BE2C (cell line): Measurements from ENCODE around the gene SYT13.

Experiments used
- DNase-seq: peaks from one replicate; pipeline ENCODE4 v3.0.0-alpha.2; 2020
- H3K27me3 ChIP-seq: fragments of 250-450 bp; sonication (Bioruptor Pico); 2 replicates; pipeline ENCODE4 v1.5.1; 2020; ENCODE audit warnings: mild to moderate bottlenecking
- H3K36me3 ChIP-seq: fragments of 250-450 bp; sonication (Bioruptor Pico); 2 replicates; pipeline ENCODE4 v1.5.1; 2020; ENCODE audit warnings: mild to moderate bottlenecking
- H3K4me1 ChIP-seq: fragments of 250-450 bp; sonication (Bioruptor Pico); 2 replicates; pipeline ENCODE4 v1.5.1; 2020
- H3K4me3 ChIP-seq: 2 replicates; pipeline ENCODE4 v1.5.1; 2011; ENCODE audit warnings: low read depth, low read length
- H3K9me3 ChIP-seq: fragments of 250-450 bp; sonication (Bioruptor Pico); 2 replicates; pipeline ENCODE4 v1.5.1; 2020
- TF ChIP-seq, protein P1 (sequence below): IDR thresholded peaks from 2 replicates; pipeline ENCODE4 v1.5.1; 2012; ENCODE audit warnings: mild to moderate bottlenecking, low read depth, low read length

The SYT13 gene

DNA sequence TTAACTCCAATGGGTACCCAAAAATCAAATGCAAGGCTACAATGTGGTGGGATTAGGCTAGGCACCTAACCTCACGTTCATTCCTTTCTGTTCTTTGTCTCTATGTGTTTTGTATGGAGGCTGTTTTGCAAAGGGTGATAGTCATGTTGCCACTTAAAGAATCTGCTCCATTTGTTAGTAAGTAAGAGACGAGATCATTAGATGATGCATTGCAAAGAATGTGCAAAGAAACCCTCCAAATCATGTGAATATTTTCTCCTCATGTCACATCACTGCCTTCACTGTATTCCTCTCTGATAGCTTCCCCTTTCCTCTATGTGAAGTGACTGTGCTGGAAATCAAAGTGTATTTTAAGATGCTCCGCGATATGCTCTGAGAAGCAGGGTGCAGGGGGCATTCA, 11.9 kb downstream of the SYT13 start:
- Histone ChIP-seq H3K27me3 (no peaks in the 10 kb centered on the region), H3K4me3 (no peak overlapping the region), H3K9me3 (no peaks in the 10 kb centered on the region), H3K4me1 (no peaks in the 10 kb centered on the region), H3K36me3 (no peaks in the 10 kb centered on the region)
- TF ChIP-seq, protein P1, sequence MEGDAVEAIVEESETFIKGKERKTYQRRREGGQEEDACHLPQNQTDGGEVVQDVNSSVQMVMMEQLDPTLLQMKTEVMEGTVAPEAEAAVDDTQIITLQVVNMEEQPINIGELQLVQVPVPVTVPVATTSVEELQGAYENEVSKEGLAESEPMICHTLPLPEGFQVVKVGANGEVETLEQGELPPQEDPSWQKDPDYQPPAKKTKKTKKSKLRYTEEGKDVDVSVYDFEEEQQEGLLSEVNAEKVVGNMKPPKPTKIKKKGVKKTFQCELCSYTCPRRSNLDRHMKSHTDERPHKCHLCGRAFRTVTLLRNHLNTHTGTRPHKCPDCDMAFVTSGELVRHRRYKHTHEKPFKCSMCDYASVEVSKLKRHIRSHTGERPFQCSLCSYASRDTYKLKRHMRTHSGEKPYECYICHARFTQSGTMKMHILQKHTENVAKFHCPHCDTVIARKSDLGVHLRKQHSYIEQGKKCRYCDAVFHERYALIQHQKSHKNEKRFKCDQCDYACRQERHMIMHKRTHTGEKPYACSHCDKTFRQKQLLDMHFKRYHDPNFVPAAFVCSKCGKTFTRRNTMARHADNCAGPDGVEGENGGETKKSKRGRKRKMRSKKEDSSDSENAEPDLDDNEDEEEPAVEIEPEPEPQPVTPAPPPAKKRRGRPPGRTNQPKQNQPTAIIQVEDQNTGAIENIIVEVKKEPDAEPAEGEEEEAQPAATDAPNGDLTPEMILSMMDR, result no peak
- no peak for DNase-seq

DNA sequence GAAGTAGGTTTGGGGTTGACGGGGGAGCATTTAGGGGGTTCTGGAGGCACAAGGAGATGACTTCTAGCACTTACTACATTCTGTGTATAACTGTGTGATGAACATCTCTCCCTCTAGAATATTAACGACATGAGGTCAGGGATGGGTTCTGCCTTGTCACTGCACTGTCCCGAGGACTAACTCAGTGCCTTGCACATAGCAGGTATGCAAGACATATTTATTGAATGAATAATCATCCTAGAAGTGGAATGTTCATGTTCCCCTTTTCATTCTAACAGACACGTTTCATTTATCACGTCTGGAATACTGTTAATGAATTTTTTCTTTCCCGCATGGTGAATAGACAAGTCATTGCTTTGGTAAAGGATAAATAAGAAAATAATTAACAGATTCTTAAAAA, 12.6 kb downstream of the SYT13 start:
- TF ChIP-seq, protein P1, result no peak
- Histone ChIP-seq H3K4me1 (no peaks in the 10 kb centered on the region), H3K36me3 (no peaks in the 10 kb centered on the region), H3K4me3 (no peak overlapping the region), H3K27me3 (no peaks in the 10 kb centered on the region), H3K9me3 (no peaks in the 10 kb centered on the region)
- DNase-seq, result no peak

DNA sequence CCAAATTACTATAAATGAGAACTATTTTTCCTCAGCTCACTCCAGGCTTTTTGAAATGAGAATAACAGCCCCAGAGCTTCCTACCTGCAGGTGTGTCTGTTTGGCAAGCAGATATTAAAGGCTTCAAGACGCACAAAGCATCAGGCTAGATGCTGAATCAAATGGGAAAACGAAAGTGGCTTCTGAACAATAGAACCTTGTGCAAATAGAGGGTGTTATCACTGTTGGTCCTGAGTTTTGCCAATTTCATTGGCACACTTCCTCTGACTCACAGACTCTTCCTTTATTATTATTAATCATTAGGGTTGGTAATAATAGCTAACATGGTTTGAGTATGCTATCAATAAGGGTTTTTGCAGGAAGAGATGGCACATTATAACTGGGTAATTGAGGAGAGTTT, 13.4 kb downstream of the SYT13 start:
- TF ChIP-seq, protein P1, result no peak

DNA sequence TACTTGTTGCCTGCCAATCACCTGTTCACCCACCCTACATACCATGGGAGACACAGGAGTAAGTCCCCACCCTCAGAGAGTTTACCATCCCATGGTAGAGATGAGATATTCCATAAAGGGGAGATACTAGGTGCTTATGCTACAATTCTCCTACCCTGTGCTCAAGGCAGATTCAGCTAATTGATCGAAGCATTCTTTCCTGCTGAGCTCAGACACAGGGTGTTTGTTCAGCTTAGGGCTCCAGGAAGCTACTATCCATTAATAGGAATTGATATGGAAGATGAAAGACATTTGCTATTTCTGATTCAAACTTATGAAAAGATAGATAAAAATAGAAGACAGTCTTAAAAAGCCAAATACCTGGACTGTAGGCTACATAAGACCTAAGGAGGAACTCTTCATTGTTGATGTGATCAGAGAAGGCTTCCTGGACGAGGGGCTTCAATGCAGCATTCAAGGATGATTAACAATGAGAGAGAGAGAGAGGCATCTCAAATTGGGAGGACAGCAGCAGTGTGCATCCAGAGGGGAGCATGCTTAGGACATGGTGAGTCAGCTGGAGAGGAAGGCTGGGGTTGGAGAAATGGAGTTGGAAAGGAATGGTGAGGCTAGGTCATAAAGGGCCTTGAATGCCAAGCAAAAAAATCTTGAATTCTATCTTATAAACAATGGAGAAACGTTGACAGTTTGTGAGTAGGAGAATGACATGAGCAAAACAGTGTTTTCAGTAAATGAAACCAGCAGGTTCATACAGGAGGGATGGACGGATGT, 15.0 kb downstream of the SYT13 start:
- H3K36me3 ChIP-seq, result no peaks in the 10 kb centered on the region
- H3K27me3 ChIP-seq, result no peaks in the 10 kb centered on the region
- no peaks in the 10 kb centered on the region for H3K4me1 ChIP-seq
- TF ChIP-seq, protein P1, result no peak
- H3K9me3 ChIP-seq, result no peaks in the 10 kb centered on the region
- DNase-seq, result no peak
- H3K4me3 ChIP-seq, result no peak overlapping the region

More for the DNA sequence above, 13.4 kb downstream of the SYT13 start:
- DNase-seq, result no peak
- Histone ChIP-seq H3K36me3 (no peaks in the 10 kb centered on the region), H3K27me3 (no peaks in the 10 kb centered on the region), H3K4me1 (no peaks in the 10 kb centered on the region), H3K9me3 (no peaks in the 10 kb centered on the region), H3K4me3 (no peak overlapping the region)

DNA sequence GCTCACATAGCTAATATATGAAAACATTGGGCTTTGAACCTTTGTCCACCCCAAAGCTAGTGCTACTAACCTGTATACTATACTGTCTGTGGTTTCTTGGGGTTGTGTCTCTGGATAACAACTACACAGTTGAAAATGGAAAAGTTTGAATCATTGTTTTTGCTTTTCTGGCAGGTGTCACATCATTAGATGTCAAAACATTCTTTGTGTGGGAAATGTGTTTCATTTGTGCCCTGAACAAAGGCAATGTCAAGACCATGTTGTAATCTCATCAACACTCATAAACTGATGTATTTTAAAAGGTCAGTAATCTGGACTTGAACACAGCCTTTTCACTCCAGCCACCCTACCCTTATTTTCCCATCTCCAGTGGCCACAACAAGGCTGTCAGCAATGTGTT, 16.5 kb downstream of the SYT13 start:
- Histone ChIP-seq H3K4me1 (no peaks in the 10 kb centered on the region), H3K9me3 (no peaks in the 10 kb centered on the region), H3K36me3 (no peaks in the 10 kb centered on the region), H3K4me3 (no peak overlapping the region), H3K27me3 (no peaks in the 10 kb centered on the region)
- DNase-seq, result no peak
- TF ChIP-seq, protein P1, result no peak

DNA sequence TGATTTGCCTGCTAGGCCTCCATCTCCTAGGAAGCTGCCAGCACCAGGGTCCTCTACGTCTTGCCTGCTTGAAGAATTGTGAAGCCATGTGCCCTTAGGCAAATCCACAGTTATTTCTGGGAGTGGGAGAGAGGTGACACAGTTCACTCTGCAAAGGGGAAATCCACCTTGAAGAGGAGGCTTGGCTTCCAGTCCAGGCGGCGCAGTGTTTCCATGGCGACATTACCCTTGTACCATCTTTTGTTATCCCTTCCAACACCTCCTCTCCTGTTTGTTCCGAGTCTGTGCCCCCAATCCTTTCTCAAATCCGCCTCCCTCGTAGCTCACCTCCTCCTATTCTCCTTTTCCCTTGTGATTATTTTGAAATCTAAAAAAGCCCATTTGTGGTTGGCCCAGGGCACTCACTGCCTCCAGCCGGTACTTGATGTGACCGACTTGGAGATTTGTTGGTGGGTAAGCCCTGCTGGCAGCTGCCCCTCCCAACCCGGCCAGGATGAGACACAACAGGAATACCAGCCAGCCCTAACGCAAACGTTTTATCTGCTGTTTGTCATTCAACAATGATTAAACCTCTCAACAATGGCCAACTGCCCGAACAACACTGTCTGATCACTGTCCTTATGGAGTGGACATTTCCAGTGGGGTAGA, 18.4 kb downstream of the SYT13 start:
- no peak for DNase-seq
- Histone ChIP-seq H3K9me3 (no peaks in the 10 kb centered on the region), H3K27me3 (no peaks in the 10 kb centered on the region), H3K4me1 (no peaks in the 10 kb centered on the region), H3K36me3 (no peaks in the 10 kb centered on the region), H3K4me3 (no peak overlapping the region)
- TF ChIP-seq, protein P1, result no peak
